ENCODE results near the gene PIK3R6.
"Not testable (repeated sequence)": the region's sequence is repeated elsewhere in the genome, so short reads cannot be mapped to it uniquely, and the experiment has no call there.

PIK3R6 gene

DNA sequence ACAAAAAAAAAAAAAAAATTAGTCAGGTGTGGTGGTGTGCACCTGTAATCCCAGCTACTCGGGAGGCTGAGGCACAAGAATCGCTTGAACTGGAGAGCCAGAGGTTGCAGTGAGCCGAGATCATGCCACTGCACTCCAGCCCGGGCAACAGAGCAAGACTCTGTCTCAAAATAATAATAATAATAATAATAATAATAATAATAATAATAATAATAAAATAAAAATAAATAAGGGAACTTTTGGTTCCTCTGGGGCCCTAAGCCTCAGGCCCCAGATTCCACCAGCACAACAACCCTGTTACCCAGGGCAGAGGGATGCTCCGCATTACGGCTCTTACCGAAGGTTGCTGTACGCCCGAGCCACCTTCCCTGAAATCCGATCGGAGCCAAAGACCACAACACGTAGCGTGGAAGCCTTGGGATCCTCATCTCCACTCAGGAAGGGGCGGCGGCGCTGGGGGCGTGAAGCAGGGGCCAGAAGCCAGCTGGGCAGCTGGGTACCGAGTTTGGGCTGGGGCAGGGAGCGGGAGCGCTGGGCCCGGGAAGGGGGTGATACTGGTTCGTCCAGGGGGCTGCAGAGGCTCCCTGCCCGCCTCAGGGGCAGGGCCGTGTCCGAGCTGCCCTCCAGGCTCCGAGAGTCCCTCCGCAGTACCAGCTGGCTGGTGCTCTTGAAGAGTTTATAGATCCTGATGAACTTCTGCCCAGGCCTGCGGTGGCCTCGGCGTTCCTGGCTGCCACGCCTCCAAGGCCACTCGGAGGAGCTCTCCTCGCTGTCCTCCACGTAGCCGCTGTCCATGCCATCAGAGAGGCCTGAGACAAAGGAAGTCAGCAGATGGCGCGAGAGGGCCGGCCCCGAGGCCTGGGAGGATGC is 20.6 kb upstream of the PIK3R6 start:
- no peaks in the 10 kb centered on the region for H3K27me3 Mint-ChIP-seq
- peaks cover 35% of the 10 kb centered on the region for H3K36me3 Mint-ChIP-seq
- H3K27ac Mint-ChIP-seq = no peak overlapping the region
- no peaks in the 10 kb centered on the region for H3K9me3 Mint-ChIP-seq
- no peak for DNase-seq (ENCODE audit: low spot score in 2 of 2)
- H3K4me1 Mint-ChIP-seq = peaks cover 11% of the 10 kb centered on the region
- no peak overlapping the region for H3K4me3 Mint-ChIP-seq
- ATAC-seq (ENCODE audit: low read depth) = no peak

DNA sequence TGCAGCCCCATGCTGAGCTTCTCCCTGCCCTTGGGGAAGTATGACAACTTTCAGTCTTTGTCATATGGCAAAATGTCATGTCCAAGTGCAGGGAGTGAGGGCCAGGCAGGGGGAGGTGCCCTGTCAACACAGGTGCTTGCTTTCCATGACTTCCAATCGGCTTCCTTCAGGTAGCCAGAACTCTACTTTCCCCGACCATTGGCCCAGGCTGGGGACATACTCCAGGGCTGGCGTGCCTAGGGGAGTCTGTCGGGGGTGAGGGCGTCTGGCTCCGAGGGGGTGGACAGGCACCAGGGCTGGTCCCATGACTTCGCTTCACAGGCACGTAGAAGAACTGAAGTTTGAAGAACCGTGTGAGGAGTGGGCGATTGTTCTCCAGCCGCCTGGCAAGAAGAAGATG is 19.8 kb upstream of the PIK3R6 start:
- Mint-ChIP-seq H3K27ac (no peak overlapping the region), H3K4me3 (no peak overlapping the region), H3K4me1 (peaks cover 7% of the 10 kb centered on the region), H3K27me3 (no peaks in the 10 kb centered on the region), H3K9me3 (no peaks in the 10 kb centered on the region), H3K36me3 (peaks cover 38% of the 10 kb centered on the region)
- no peak for ATAC-seq (ENCODE audit: low read depth)
- DNase-seq (ENCODE audit: low spot score in 2 of 2) = no peak

DNA sequence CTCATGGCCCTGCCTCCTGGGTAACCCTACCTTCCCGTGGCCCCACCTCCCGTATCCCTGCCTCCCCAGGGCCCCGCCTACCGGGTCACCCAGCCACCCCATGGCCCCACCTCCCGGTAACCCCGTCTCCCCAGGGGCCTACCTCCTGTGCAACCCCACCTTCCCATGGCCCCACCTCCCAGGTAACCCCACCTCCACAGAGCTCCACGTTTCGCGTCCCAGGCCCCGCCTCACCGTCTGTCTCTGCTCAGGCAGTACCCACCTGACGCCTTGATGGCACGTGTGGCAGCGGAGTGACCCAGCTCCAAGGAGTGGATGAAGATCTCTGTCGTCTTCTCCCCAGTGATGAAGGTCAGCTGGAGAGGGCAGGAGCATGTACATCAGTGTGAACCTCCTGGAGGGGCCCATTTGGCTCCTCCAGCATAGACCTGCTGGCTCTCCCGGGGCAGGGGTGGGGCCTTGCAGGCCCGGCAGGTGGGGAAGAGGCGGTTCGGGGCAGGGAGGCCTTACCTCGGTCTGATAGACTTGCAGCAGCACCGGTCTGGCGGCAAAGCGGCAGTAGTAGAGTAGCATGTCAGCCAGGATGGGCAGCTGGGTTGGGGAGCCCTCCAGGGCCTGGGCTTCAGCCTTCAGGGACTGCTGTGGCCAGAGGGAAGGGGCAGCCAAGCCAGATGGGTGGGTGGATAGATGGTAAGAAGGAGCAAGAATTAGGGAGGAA is 18.7 kb upstream of the PIK3R6 start:
- Mint-ChIP-seq H3K4me1 (peaks cover 2% of the 10 kb centered on the region), H3K27ac (peak overlapping the region; percentile 81), H3K27me3 (no peaks in the 10 kb centered on the region), H3K36me3 (peaks cover 44% of the 10 kb centered on the region), H3K9me3 (no peaks in the 10 kb centered on the region), H3K4me3 (no peak overlapping the region)
- DNase-seq (ENCODE audit: low spot score in 2 of 2) (no peak), ATAC-seq (ENCODE audit: low read depth) (no peak)

DNA sequence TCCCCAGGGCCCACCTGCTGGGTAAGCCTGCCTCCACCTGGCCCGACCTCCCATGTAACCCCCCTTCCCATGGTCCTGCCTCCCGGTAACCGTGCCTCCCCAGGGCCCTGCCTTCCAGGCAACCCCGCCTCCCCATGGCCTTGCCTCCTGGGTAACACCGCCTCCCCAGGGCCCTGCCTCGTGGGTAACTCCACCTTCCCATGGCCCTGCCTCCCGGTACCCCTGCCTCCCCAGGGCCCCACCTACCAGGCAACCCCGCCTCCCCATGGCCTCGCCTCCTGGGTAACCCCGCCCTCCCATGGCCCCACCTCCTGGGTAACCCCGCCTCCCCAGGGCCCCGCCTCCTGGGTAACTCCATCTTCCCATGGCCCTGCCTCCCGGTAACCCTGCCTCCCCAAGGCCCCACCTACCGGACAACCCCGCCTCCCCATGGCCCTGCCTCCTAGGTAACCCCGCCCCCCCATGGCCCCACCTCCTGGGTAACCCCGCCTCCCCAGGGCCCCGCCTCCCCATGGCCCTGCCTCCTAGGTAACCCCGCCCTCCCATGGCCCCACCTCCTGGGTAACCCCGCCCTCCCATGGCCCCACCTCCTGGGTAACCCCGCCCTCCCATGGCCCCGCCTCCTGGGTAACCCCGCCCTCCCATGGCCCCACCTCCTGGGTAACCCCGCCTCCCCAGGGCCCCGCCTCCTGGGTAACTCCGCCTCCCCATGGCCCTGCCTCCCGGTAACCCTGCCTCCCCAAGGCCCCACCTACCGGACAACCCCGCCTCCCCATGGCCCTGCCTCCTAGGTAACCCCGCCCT is 17.9 kb upstream of the PIK3R6 start:
- H3K9me3 Mint-ChIP-seq; H3K27me3 Mint-ChIP-seq; H3K4me1 Mint-ChIP-seq; DNase-seq (ENCODE audit: low spot score in 2 of 2); H3K4me3 Mint-ChIP-seq: not testable (repeated sequence)
- ATAC-seq (ENCODE audit: low read depth) = peak; percentile 67
- Mint-ChIP-seq H3K36me3 (peaks cover 49% of the 10 kb centered on the region), H3K27ac (peak overlapping the region; percentile 89)

DNA sequence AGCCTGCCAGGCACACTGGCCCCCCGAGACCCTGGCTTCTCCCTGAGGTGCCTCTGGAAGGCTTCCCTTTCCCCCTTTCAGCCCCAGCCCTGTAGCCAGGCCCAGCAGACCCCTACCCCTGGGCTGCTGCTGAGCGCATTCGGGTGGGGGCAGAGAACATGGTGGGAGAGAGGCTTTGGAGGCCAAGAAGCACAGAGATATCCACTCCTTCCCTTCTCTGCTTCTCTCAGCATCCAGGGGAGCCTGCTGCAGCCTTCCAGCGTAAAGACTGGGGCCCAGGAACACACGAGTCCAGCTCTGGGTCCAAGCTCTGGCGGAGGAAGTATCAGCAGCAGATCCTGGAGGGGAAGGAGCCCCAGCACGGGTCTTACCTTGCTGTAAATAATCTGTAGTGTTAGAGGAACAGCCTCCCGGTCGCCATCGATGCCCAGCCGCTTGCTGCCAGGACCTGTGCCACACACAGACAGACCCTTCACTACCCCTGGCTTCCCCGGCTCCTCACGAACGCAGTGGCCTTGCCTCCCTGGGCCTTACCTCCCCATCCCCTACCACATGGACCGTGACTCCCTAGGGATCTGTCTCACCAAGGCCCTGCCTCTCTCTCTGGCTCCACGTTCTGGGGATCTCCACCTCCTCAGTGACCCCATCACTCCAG is 17.0 kb upstream of the PIK3R6 start:
- Mint-ChIP-seq H3K4me1 (peaks cover 2% of the 10 kb centered on the region), H3K27me3 (no peaks in the 10 kb centered on the region), H3K27ac (peak overlapping the region; percentile 89), H3K9me3 (no peaks in the 10 kb centered on the region), H3K36me3 (peaks cover 53% of the 10 kb centered on the region), H3K4me3 (no peak overlapping the region)
- DNase-seq (ENCODE audit: low spot score in 2 of 2) = no peak
- no peak for ATAC-seq (ENCODE audit: low read depth)

DNA sequence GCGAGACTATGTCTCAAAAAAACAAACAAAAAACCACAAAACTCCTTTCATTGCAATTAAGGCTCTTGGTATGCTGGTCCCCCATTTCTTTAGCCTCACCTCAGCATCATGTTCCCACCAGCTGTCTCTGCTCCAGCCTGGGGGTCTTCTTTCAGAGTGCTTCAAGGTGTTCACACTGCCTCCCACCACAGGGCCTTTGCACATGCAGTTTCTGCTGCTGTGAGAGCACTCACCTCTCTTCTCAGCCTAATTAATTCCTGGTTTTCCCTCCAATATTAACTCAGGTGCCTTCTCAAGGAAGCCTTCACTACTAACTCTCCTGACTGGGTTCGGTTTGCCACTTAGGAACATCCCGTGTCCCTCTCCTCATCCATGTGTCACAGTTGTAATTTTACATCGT is 15.9 kb upstream of the PIK3R6 start:
- Mint-ChIP-seq H3K4me1 (peaks cover 2% of the 10 kb centered on the region), H3K4me3 (no peak overlapping the region), H3K27ac (no peak overlapping the region), H3K9me3 (no peaks in the 10 kb centered on the region), H3K27me3 (no peaks in the 10 kb centered on the region), H3K36me3 (peaks cover 59% of the 10 kb centered on the region)
- ATAC-seq (ENCODE audit: low read depth) (no peak), DNase-seq (ENCODE audit: low spot score in 2 of 2) (no peak)

DNA sequence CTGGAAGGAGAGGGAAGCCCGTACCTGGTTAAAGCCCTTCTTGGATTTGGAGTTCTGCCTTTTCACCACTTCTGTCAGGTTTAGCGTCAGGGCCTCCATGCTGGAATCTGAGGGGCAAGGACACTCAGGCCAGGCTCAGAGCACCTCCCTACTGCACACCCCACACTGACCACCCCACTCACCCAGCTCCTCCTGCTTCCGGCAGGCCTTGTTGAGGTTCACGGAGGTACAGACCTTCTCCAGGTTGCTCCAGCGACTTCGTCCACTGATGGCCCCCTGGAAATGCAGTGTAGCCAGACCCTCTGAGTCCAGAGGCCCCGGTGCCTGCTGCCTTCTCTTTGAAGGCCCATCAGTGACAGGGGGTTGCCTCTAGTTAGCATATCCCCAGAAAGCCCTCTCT is 14.1 kb upstream of the PIK3R6 start:
- DNase-seq (ENCODE audit: low spot score in 2 of 2) = no peak
- no peak overlapping the region for H3K4me3 Mint-ChIP-seq
- no peak for ATAC-seq (ENCODE audit: low read depth)
- peaks cover 2% of the 10 kb centered on the region for H3K4me1 Mint-ChIP-seq
- H3K27ac Mint-ChIP-seq = peak overlapping the region; percentile 35
- H3K27me3 Mint-ChIP-seq = no peaks in the 10 kb centered on the region
- peaks cover 59% of the 10 kb centered on the region for H3K36me3 Mint-ChIP-seq
- no peaks in the 10 kb centered on the region for H3K9me3 Mint-ChIP-seq

DNA sequence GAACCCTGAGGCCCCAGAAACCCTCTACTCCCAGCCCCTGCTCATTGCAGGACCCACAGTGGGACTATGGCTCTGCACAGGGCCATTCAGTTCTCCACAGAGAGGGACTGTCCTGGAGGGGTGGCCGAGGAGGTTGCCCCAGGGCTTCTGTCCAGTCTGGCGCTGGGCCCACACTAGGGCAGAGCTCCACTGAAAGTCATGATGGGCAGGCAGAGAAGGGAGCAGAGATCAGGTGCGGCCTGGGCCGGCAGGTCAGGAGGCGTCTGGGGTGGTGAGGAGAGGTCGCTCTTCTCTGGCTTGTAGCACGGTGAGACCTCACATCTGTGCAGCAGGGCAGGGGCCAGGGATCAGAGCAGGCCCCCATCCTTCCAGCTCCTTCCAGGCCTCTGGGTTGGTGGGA is 13.0 kb upstream of the PIK3R6 start:
- ATAC-seq (ENCODE audit: low read depth) = no peak
- Mint-ChIP-seq H3K27ac (no peak overlapping the region), H3K36me3 (peaks cover 52% of the 10 kb centered on the region), H3K27me3 (no peaks in the 10 kb centered on the region), H3K9me3 (no peaks in the 10 kb centered on the region), H3K4me3 (no peak overlapping the region), H3K4me1 (peaks cover 2% of the 10 kb centered on the region)
- DNase-seq (ENCODE audit: low spot score in 2 of 2) = no peak

DNA sequence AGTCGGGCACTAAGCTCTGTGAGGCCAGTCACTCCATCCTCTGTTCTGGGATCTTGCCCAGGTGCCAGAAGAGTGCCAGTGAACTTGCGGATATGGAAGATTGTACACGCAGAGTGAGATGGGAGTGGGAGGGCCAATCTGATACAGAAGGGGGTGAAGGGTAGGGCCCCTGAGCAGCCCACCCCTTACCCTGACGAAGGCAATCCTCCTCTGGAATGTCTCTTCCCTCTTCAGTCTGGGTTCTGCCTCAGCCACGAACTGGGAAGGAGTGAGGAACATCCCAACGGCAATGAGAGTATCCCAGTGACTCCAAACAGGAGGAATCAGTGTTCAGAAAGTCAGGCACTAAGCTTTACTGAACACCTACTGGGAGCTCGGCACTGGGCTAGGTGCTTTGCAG is 11.9 kb upstream of the PIK3R6 start:
- Mint-ChIP-seq H3K27me3 (no peaks in the 10 kb centered on the region), H3K9me3 (no peaks in the 10 kb centered on the region), H3K4me1 (peaks cover 2% of the 10 kb centered on the region), H3K27ac (no peak overlapping the region), H3K4me3 (no peak overlapping the region), H3K36me3 (peaks cover 47% of the 10 kb centered on the region)
- ATAC-seq (ENCODE audit: low read depth) (no peak), DNase-seq (ENCODE audit: low spot score in 2 of 2) (no peak)

DNA sequence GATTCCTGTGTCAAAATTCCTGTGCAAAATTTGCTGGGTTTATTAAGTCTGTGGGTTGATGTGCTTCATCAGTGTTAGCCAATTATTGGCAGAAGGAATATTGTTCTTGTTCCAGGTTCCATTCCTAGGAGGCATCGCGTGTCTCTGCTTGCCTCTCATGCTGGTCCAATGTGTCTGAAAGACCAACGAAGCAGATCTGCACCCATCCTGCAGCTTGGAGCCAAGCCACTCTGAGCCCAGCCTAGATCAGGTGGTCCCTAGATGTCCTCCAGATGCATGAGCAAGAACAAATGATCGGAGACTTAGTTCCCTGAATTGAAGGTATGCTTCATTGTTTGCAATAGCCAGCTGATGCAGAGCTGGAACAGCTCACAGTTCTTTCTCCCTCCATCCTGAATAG is 10.5 kb upstream of the PIK3R6 start:
- no peak for DNase-seq (ENCODE audit: low spot score in 2 of 2)
- Mint-ChIP-seq H3K4me1 (peaks cover 10% of the 10 kb centered on the region), H3K27me3 (no peaks in the 10 kb centered on the region), H3K4me3 (no peak overlapping the region), H3K36me3 (peaks cover 37% of the 10 kb centered on the region), H3K9me3 (no peaks in the 10 kb centered on the region), H3K27ac (no peak overlapping the region)
- no peak for ATAC-seq (ENCODE audit: low read depth)

DNA sequence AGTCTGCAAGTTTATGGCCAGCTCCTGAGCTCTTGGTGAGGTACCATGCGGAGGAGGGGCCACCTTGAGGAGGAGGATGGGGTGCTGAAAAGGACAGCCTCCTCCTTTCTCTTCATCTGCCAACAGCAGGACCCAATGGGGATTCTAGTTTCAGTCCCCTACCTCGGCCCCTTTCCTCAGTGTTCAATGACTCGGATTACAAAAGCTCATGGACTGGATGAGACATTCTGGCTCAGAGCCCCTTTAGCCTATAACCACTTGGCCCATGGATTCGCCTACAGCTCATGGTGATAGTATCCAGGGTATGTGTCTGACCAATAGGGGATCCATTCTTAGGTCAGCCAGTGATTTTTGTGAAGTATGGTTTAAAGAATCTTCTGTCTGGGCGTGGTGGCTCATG is 8.5 kb upstream of the PIK3R6 start:
- Mint-ChIP-seq H3K36me3 (peaks cover 22% of the 10 kb centered on the region), H3K27me3 (no peaks in the 10 kb centered on the region), H3K4me1 (peaks cover 11% of the 10 kb centered on the region), H3K4me3 (no peak overlapping the region), H3K9me3 (no peaks in the 10 kb centered on the region), H3K27ac (no peak overlapping the region)
- DNase-seq (ENCODE audit: low spot score in 2 of 2) (no peak), ATAC-seq (ENCODE audit: low read depth) (no peak)

DNA sequence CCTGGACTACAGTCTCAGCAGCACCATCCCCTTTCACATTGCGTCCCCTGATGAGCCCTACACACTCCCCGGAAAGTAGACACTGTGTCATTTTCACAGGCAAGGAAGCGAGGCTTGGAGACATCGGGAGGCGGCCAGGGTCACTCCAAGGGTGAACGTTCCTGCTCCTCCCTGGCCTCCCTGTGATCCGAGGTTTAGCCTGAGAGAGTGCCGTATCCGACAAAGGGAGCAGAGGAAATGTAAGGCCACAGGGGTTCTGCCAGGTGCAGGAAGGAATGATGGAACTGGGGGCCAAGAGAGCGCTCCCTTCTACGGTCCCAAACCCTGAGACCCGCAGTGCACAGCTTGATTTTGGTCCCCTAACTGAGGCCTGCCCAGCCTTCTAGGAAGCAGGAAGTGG is 8.0 kb upstream of the PIK3R6 start:
- Mint-ChIP-seq H3K27ac (no peak overlapping the region), H3K9me3 (no peaks in the 10 kb centered on the region), H3K4me3 (no peak overlapping the region), H3K27me3 (no peaks in the 10 kb centered on the region), H3K36me3 (peaks cover 19% of the 10 kb centered on the region), H3K4me1 (peaks cover 11% of the 10 kb centered on the region)
- ATAC-seq (ENCODE audit: low read depth) = no peak
- no peak for DNase-seq (ENCODE audit: low spot score in 2 of 2)

DNA sequence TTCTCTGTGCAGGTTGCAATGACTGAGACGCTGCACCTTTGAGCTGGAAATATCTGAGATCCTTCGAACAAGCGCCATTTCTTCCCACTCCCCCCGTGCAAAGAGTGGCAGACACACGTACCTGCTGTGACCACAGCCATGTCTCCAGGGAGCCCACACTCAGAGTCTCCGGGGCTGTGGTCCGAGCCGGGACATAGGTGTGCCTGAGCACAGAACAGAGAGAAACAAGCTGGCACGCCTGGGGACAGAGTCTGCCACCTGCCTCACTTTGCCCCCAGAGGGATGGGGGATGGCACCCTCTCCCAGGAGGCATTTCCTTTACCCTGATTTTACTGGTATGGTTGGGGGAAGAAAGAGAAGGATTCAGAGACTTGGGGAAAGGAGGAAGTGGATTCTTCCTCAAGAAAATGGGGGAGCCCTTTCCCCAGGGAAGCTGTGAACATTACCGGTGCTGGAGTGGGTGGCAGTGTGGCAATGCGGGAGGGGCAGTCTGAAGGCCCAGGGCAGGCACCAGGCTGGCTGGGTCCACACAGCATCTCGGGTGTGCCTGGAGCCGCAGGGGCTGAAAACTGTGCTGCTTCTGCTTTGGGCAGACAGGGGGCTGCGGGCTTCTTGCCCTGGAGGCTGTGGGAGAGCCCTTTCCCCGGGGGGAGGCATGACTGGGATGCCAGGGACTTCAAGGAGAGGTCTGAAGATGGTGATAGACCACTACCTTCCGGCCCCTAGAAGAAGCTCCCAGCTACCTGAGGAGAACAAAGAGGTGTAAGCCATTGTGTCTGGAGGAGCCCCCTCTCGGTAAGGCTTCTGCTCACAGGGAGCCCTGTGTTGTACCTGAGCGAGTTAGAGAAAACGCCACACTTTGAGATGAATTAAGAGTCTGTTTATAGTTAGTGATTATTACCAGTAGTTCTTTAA is 6.6 kb upstream of the PIK3R6 start:
- no peak overlapping the region for H3K27ac Mint-ChIP-seq
- ATAC-seq (ENCODE audit: low read depth) = no peak
- peaks cover 11% of the 10 kb centered on the region for H3K36me3 Mint-ChIP-seq
- no peak for DNase-seq (ENCODE audit: low spot score in 2 of 2)
- no peaks in the 10 kb centered on the region for H3K27me3 Mint-ChIP-seq
- peaks cover 13% of the 10 kb centered on the region for H3K4me1 Mint-ChIP-seq
- no peak overlapping the region for H3K4me3 Mint-ChIP-seq
- no peaks in the 10 kb centered on the region for H3K9me3 Mint-ChIP-seq
